NCI-H1092 treated with DMSO at 0.1 percent for 48 hours (cell line): ENCODE results near the gene RHO.

Experiments used
- DNase-seq: peaks from one replicate; lab custom pipeline; 2025; lab: John Stamatoyannopoulos, UW

Gene RHO

DNA sequence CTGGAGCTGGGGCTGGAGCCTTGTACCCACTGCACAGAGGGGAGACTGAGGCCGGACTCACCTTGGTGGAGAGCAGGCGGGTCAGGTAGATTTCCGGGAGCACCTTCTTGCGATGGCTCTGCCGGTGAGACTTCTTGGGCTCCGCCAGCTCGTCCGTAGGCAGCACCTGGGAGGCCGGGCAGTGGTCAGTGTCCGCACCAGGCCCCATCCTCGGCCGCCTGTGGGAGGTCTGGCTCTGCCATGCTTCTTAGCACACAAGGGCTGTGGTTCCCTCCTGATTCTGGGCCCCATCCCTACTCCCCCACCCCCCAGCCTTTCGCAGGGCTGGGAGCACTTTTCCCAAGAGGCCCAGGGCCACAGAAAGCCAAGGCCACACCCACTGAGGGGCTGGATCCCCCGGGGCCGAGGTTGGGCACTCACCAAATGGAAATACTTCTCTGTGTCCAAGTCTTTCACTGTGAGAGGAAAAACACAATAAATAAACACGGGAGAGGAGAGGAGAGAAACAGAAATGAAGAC is 31.9 kb downstream of the RHO start:
- DNase-seq: no peak

DNA sequence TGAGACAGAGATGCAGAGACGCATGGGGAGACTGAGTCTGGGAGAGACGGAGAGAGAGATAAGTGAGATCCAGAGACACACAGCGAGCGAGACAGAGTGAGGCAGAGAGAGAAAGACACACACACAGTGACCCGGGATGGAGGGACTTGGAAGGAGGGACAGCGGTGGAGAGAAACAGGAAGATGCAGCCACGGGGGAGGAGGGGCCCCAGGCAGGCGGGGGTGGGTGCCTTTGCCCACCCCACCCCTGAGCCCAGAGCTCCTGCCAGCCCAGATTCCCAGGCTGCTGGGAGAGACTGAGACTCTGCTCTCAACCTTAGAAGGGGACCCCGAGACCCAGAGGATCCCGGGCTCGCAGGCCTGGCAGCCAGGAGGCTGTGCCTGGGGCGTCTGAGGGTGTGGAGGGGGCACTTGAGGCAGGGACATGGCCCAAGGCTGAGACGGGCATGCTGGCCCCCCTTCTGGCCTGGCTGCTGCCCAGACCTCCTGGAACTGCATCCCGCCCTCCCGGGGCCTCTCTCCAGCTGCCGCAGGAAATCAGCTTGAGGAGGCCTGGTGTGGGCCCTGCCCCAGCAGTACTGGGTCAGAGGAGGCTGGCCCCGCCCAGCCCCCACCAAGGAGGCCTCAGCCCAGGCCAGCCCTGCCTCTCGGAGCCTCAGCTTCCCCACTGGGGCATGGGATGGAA is 32.6 kb downstream of the RHO start:
- peak; percentile 49 for DNase-seq

DNA sequence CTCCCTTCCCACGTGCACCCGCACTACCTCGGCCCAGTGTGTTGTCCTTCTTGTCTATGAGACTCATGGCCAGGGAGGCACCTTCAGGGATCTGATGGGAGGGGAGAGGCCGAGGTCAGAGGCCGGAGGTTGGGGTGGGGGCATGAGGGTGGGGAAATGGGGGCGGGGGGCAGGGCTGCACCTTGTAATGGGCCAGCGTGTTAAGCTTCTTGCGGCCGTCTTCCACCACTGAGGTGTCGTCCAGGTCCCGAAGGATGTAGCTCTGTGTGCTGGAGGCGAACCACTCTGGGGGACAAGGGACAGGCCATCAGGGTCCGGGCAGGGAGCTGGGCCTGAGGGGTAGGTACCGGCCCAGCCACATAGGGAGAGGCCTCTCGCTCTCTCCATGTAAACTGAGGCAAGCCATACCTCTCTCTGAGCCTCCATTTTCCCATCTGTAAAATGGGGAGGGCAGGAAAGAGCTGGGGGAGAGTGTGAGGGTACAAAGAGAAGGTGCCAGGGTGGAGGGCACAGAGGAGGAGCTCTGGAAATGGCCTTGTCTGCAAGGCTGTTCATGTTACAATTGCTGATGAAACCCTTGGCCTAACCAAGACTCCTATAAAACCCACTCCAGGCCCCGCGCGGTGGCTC is 33.3 kb downstream of the RHO start:
- no peak for DNase-seq

DNA sequence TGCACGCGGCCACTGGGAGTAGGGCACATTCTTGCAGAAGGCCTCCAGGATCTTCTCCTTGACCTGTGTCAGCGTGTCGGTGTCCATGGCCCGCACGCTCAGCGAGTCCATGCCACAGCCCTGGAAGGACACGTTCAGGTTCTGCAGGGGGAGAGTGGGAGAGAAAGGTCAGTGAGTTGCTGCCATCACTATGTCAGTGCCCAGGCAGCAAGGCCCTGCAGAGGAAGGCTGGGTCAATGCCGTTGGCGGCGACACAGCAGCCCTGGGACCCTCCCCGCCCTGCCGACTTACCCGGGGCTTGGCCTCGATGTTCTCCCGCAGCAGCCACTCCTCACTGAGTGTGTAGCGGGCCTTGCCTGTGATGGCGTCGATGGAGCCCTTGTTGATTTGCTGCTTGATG is 34.4 kb downstream of the RHO start:
- no peak for DNase-seq

DNA sequence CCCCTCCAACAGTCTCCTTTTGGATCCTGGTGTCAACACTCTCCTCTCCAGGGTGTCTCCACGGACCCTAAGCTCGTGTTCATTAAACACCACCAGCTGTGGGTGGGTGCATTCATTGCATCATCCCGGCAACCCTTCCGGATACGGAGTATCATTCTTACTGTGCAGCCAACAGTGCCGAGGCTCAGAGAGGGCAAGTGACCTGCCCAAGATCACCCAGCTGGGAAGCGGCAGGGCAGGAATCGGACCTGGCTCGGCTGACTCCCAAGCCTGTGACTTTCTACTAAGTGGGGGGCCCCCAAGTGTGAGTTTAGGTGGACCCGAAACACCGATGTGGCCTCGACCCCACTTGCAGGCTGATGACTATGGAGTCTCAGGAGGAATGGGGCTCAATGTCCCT is 34.9 kb downstream of the RHO start:
- DNase-seq: no peak

DNA sequence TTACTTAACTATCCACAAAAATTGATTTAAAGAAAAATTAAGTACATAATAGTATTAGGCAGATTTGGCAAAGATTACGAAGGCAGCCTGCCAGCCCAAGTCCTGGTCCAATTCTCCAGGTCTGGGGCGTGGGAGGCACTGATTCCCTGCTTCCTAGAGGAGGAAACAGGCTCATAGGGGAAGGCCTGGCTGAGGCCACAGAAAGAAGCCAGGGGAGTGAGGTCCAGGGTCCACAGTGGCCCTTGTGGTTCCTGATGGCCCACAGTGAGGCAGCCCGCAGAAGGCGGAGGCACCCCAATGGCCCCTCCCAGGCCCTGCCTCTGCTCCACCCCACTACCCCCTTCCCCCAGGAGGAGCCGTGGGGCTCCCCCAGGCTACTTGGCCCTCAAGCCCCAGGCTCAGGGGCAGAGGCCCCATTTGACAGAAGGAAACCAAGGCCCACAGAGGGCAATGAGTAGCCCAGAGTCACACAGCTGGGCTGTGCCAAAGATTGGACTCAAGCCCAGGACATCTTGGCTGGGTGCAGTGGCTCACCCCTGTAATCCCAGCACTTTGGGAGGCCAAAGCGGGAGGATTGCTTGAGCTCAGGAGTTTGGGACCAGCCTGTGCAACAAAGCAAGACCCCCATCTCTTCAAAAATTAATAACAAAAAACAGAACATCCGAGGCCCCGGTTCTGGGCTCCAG is 35.6 kb downstream of the RHO start:
- DNase-seq: no peak

DNA sequence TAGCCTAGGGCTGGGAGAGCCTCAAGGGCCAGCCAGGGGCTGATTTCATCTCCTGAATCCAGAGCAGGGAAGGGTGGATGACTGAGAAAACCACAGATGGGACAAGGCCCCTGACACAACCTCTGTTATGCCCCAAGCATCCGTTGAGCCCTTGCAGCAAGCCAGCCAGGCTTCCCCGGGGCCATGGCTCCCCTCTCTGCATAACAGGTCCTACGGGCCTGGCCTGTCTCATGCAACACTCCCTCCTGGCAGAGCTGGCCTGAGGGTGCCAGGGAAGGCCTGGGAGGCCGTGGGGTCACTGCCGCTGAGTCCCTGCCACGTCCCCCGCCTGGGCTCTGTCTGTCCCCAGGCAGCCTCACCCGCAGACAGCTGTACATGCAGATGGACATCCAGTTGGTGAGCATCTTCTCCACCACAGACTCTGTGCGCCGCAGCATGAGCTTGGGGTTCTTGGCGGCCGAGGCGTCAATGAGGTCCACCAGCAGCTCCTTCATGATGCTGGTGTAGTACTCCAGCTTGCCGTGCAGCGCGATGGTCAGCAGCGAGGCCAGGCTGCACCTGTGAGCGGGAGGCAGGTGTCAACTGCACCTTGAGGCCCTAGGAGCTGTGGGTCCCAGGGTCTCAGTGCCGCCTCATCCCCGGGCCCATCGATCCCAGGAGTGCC is 36.7 kb downstream of the RHO start:
- no peak for DNase-seq

DNA sequence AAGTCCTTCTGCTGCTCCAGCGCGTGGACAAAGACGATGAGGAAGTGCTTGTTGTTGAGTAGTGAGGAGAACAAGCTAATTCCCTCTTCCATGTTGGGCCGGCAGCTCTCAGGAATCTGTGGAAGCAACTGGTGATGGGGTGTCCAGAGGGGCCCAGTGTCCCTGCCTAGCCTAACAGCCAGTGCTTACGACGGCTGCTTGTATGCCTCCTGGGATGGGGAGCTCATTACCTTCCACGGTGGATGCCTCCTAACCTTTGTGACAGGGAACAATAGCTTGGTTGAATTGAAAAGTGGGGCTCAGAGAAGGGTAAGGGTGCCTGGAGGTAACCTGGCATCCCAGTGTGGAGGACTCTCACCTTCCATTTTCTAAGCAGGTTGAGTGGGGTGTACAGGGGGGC is 37.5 kb downstream of the RHO start:
- DNase-seq: no peak

DNA sequence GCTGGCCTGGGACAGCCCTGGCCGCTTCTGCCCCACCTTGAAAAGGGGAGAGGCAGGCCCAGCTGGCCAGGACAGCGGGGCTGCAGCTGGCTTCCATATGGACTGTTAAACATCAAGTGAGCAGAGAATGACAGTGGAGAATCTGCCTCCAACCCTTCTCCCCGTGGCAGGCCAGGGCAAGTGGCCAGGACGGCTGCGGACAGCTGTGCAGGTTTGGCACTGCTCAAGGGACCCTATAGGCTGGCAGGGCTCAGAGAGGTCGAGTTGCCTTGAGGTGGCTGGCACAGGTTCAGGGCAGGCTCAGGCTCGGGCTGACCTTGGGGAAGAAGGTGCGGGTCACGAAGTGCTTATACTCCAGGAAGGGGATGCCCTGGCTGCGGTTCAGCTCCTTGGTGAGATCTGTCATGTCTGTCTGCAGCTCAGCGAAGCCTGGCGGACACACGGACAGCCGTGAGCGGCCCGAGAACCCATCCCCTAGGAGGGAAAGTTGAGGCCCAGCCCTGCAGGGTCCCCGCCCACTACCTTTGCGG is 38.8 kb downstream of the RHO start:
- DNase-seq: no peak

DNA sequence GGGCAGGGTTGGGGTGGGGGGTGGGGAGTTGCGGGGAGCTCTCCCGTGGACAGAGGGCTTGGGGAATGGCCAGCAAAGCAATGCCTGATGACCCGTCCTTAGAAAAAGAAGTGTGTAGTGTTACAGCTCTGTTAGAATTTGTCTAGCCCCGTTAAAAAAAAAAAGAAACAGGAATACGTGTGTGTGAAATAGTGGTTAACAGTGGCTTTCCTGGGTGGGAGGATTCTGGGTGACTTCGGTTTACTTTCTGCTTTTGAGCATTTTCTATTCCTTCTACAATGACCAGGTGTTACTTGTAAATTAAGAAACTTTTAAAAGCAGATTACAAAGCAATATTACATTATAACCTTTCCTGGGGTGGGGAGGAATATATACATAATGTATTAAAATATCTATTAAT is 39.5 kb downstream of the RHO start:
- no peak for DNase-seq

DNA sequence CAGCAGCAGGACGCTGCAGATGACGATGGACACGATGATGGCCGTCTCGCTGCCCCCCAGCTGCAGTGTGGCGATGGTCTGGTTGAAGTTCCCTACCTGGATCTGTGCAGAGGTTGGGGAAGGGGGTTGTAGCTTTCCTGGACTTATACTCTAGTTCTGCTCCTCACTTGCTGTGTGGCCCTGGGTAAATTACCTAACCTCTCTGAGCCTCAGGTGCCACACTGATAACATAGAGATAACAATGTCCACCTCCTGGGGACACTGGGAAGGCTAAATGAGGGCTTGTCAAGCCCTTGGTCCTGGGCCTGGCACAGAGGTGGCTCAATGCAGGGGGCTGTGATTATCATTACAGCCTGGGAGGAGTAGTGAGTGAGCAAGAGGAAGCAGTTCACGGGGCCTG is 41.4 kb downstream of the RHO start:
- DNase-seq: no peak

DNA sequence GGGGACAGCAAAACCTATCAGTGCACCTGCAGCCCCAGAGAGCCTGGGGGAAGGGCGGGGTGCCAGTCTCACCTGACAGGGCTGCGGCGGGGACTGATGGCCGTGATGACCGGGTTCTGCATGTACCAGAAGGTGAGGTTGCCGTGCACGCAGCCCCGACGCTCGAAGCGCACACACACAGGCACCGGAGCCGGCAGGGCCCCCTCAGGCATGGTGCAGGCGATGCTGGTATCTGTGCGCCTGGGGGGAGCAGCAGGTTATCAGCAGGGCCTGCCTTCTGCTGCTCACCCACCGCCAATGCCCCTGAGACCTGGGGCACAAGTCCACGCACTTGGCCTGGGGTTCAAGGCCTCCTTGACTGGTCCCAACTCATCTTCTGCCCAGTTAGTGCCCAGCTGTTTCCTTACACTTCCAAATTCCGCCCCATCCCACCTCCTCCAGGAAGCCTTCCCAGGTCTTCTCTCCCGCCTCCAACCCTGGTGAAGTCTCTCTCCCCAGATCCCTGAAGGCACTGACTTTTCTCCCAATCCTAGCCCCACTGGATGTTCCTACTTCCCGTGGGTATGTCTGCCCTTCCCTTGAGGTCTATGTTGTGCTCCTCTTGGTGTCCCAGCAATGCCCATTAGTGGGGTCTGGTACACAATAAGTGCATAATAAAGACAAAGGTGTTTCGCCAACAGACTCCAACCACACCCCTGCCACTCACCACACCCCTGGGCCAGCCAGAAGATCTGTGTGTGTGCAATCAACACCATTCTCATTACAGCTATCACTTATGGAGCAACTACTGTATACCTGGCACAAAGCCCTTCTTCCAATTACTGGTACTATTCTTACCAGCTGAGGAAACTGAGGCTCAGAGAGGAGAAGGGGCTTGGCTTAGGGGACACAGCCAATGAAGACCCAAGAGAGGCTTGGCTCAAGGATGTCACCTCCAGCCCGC is 43.4 kb downstream of the RHO start:
- DNase-seq: no peak

DNA sequence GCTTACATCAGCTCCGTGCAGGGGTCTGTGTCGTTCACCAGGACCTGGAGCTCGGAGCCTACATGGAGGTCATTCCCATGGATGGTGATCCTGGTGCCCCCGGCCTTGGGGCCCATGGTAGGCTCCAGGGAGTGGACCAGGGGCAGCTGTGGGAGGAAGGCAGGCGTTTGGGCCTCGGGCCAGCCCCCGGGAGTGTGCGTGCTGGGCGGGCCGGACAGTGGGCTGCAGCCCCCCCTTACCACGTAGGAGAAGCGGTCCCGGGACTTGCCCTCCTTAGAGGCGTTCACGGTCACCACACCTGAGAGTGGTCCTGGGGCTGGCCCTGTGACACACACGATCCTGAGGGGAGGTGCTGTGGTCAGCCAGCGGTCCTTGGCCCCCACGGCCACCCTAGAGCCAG is 44.2 kb downstream of the RHO start:
- DNase-seq: no peak

DNA sequence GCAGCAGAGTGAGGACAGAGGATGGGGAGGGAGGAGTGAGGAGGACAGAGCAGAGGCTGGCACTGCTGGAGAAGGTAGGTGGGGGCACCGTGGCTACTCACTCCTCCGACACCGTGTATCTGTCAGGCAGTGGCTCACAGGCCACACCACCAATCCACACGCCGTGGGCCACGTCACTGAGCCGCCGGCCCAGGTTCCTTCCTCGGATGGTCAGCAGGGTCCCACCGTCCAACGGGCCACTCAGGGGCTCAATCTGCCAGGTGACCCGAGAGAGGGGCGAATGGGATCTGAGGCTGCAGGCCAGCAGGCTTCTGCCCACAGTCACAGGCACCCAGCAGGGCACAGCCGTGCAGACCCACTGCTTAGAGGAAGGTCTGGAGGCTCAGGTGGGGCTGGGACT is 45.1 kb downstream of the RHO start:
- no peak for DNase-seq

DNA sequence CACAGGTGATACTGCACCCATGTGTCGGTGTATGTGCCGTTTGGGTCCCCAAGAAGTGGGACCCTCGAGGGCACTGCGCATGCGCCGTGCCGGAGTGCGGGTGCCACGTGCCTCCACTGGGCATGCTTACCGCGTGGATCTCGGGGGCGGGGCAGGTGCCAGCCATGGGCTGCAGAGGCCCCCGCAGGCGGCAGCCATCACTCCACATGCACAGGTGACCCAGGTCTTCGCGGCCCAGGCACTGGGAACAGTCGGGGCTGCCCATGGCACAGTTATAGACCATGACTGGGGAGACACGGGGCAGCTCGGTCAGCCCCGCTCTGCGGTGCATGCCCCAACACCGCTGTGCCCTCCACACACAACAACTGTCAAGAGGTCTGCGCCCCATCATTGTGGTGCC is 45.8 kb downstream of the RHO start:
- DNase-seq: no peak

DNA sequence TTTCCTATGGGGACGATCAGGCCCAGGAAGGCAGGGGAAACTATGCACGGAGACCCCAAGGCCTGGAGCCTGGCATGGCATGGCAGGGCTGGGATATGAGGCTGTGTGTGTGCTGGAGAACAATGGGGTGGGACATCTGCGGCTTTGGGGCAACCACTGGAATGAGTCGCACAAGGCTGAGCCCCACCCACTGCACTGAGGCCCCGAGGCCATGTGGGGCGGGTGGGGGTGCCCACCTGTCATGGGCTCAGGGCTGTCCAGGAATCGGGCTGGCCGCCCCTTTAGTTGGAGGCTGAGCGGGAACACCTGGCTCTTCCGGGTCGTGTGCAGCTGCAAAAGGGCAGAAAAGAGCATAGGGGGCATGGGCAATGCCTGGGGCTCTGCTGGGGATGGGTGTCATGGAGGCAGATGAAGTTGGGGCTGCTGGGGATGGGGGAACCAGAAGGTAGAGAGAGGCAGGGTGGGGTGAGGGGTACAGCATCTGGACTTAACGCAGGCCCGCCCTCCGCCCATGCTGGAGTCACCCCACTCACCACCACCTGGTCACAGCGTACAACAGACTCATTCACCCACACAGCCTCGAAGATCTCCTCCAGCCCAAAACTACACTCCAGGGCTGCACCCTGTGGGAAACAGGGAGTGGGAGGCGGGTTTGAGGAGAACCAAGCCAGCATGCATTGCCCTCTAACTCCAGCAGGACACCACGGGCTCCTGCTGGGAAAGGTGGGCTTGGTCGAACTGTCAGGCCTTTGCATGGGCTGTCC is 47.0 kb downstream of the RHO start:
- no peak for DNase-seq

DNA sequence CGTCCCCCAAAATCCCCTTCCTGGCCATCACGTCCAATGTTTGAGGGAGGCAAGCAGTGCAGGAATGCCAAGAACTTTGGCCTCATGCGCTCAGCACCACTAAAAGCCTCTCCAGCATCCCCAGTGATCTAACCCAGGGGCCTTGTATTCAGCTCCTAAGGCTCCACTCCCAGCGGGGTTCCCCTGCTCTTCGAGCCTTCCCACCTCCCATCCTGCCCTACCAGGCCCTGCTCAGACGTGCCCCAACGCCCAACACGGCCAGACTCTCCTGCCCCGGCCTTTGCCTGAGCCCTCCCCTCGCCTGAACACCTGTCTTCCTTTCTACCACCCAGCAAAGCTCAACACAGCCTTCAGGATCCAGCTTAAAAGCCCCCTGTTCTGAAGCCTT is 47.6 kb downstream of the RHO start:
- no peak for DNase-seq

DNA sequence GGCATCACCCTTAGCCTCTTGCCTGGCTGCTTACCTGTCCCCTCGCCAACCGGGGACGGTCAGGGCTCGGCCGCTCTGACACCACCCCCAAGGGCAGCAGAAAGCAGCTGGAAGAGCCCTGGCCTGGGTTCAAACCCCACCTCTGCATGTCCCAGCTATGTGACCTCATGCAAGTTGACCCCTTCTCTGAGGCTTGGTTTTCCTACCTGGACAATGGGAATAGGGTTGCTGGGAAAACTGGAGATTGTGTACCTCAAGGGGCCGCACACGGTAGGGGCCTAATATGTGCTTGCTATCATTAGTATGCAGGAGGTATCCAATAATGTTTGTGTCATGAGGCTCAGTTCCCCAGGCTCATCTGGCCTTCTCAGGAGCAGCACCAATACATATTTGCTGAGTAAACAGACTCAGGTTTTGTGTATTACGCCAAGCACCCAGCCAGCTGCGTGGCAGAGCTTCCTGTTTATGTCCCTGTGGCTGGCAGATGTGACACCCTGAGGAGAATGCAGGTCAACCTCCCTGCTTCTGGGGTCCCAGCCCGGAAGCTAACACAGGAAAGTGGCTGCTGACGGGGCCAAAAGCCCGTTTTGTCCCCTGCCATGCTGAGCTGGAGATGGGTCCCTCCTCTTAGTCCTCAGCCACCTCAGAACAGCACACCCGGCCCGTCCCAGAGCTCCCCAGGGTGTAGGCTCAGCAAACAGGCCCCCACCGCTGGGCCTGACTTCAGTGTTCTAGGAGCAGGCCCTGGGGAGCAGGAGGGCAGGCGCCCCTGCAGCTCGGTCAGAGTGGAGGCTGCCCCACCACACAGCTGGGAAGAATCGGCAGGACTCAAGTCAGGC is 48.3 kb downstream of the RHO start:
- peak; percentile 87 for DNase-seq

DNA sequence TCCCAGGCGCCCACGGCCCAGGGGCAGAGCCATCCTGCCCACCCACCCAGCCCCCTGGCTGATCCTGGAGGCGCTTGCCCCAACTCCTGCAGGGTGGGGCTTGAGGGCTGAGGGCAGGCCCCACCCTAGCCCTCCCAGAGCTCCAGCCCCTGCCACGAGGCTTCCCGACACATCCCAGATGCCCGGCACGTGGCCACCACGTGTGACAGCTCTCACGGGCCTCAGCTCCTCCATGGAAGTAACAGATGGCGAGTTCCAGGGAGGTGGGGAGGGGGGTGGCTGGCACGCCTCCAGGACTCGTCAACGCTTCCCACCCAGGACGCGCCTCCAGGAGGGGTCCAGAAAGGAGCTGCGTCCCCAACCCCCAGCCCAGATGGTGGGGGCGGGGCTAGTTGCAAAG is 48.9 kb downstream of the RHO start:
- DNase-seq: peak; percentile 62
